Measurements from ENCODE around the gene ZNF280D.

The ZNF280D gene

DNA sequence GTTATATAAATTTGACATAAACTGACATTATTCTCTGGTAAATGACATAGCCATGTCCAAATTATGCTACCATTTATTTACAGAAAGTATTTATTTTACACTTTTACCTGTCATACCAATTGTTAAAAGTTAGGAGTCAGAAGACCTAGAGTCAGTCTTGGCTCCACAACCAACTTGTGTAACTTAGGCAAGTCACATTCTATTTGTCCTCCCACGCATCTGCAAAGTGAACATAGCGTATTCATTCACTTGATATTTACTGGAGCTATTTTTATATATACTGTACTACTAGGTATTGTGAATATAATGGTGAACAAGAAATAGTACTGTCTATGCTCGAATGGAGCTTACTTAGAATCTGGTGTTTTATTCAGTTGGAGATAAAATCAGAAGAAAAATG, 78.7 kb downstream of the ZNF280D start:
- no peaks in the 10 kb centered on the region for H3K9me3 ChIP-seq (ENCODE audit: low read length)
- H3K4me2 ChIP-seq (ENCODE audit: low read length): no peak overlapping the region
- H3K4me1 ChIP-seq (ENCODE audit: insufficient read depth, low read length, severe bottlenecking): peaks cover 10% of the 10 kb centered on the region
- no peaks in the 10 kb centered on the region for H4K20me1 ChIP-seq (ENCODE audit: insufficient read depth, low read length)
- no peak overlapping the region for H3K27ac ChIP-seq (ENCODE audit: low read depth, low read length, poor library complexity, severe bottlenecking)
- H3K79me2 ChIP-seq (ENCODE audit: insufficient read depth, low read length): no peaks in the 10 kb centered on the region
- H2AFZ ChIP-seq (ENCODE audit: low read length): no peak overlapping the region
- no peaks in the 10 kb centered on the region for H3K27me3 ChIP-seq (ENCODE audit: insufficient read depth, low read length)
- no peaks in the 10 kb centered on the region for H3K9me2 ChIP-seq (ENCODE audit: low read depth, low read length)
- no peak overlapping the region for H3K4me3 ChIP-seq (ENCODE audit: low read depth, low read length, poor library complexity, severe bottlenecking)
- H3K36me3 ChIP-seq (ENCODE audit: insufficient read depth, low read length): peaks cover 54% of the 10 kb centered on the region
- H3K9ac ChIP-seq (ENCODE audit: low read length): no peak overlapping the region
- no peak for TF ChIP-seq CTCF (IDR thresholded peaks at IDR 0.05; ENCODE audit: low read length)
- no peak for TF ChIP-seq EZH2 (IDR thresholded peaks at IDR 0.05; ENCODE audit: borderline replicate concordance, low read length)
- no peaks in the 10 kb centered on the region for H3F3A ChIP-seq (ENCODE audit: insufficient read depth, low read length)

DNA sequence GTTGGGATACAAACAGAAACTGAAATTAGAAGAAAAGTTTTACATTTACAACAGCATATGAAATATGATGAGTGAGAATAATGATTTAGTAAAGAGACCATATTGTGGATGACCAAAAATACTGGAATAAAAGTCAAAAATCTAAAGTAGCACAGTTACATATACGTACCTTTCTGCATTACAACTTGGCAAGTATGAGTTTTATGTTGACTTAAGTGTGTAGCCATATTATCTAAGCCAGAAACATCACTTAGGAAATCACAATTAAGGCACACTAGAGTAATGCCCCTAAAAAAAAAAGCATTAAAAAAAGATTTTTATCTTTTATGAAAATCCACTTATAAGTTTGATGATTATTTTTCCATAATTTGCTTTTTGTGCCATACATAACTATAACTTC, 79.1 kb downstream of the ZNF280D start:
- H3K4me2 ChIP-seq (ENCODE audit: low read length): no peak overlapping the region
- no peaks in the 10 kb centered on the region for H3K9me2 ChIP-seq (ENCODE audit: low read depth, low read length)
- H3K9ac ChIP-seq (ENCODE audit: low read length): no peak overlapping the region
- no peaks in the 10 kb centered on the region for H3K79me2 ChIP-seq (ENCODE audit: insufficient read depth, low read length)
- H3K4me1 ChIP-seq (ENCODE audit: insufficient read depth, low read length, severe bottlenecking): peaks cover 6% of the 10 kb centered on the region
- H3K36me3 ChIP-seq (ENCODE audit: insufficient read depth, low read length): peaks cover 54% of the 10 kb centered on the region
- TF ChIP-seq EZH2 (IDR thresholded peaks at IDR 0.05; ENCODE audit: borderline replicate concordance, low read length) (no peak), CTCF (IDR thresholded peaks at IDR 0.05; ENCODE audit: low read length) (no peak)
- no peaks in the 10 kb centered on the region for H4K20me1 ChIP-seq (ENCODE audit: insufficient read depth, low read length)
- H3K27me3 ChIP-seq (ENCODE audit: insufficient read depth, low read length): no peaks in the 10 kb centered on the region
- no peaks in the 10 kb centered on the region for H3F3A ChIP-seq (ENCODE audit: insufficient read depth, low read length)
- H2AFZ ChIP-seq (ENCODE audit: low read length): no peak overlapping the region
- H3K27ac ChIP-seq (ENCODE audit: low read depth, low read length, poor library complexity, severe bottlenecking): no peak overlapping the region
- H3K4me3 ChIP-seq (ENCODE audit: low read depth, low read length, poor library complexity, severe bottlenecking): no peak overlapping the region
- H3K9me3 ChIP-seq (ENCODE audit: low read length): no peaks in the 10 kb centered on the region

GRCh38 chr15:56653787-56654186, 79.5 kb downstream of the ZNF280D start:
- Histone ChIP-seq H3F3A (ENCODE audit: insufficient read depth, low read length) (no peaks in the 10 kb centered on the region), H2AFZ (ENCODE audit: low read length) (no peak overlapping the region), H3K9me2 (ENCODE audit: low read depth, low read length) (no peaks in the 10 kb centered on the region), H3K4me2 (ENCODE audit: low read length) (no peak overlapping the region), H3K27me3 (ENCODE audit: insufficient read depth, low read length) (no peaks in the 10 kb centered on the region), H3K9ac (ENCODE audit: low read length) (no peak overlapping the region), H3K79me2 (ENCODE audit: insufficient read depth, low read length) (no peaks in the 10 kb centered on the region), H3K4me1 (ENCODE audit: insufficient read depth, low read length, severe bottlenecking) (peaks cover 2% of the 10 kb centered on the region), H3K4me3 (ENCODE audit: low read depth, low read length, poor library complexity, severe bottlenecking) (no peak overlapping the region), H3K27ac (ENCODE audit: low read depth, low read length, poor library complexity, severe bottlenecking) (no peak overlapping the region), H3K36me3 (ENCODE audit: insufficient read depth, low read length) (peaks cover 54% of the 10 kb centered on the region), H3K9me3 (ENCODE audit: low read length) (no peaks in the 10 kb centered on the region), H4K20me1 (ENCODE audit: insufficient read depth, low read length) (no peaks in the 10 kb centered on the region)
- TF ChIP-seq EZH2 (IDR thresholded peaks at IDR 0.05; ENCODE audit: borderline replicate concordance, low read length) (no peak), CTCF (IDR thresholded peaks at IDR 0.05; ENCODE audit: low read length) (no peak)

All from OCI-LY1 (cell line).